ENCODE measurements around the gene RAPGEF5.

The RAPGEF5 gene

DNA sequence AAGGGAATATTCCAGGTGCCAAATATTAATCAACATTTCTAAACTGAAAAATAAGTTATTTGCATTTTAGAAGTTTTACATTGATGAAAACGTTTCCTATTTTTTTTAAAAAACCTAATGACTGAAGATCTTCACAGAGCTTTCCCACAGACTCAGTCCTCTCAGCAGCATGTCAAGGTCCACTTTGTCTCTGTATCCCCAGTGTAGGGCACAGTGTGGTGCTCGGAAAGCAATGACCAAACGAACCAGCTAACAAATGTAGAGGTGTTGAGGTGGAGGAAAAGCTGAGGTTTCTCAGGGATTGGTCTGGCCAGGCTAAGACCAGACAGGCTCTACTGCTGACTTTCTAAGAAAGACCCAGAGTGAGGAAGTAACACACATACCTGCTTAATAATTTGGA lies 209.1 kb downstream of the RAPGEF5 start:
- H3K27me3 ChIP-seq, result no peaks in the 10 kb centered on the region
- no peak for DNase-seq
- intact Hi-C loops (cut with DNase I; ENCODE audit: low total_unique reads), result no loop called here
- peaks cover 0 to 18% (median 0%) of the 10 kb centered on the region in 4 donors for H3K4me1 ChIP-seq
- H3K9me3 ChIP-seq, result no peaks in the 10 kb centered on the region
- H3K27ac ChIP-seq, result no peak overlapping the region
- TF ChIP-seq, protein P1, sequence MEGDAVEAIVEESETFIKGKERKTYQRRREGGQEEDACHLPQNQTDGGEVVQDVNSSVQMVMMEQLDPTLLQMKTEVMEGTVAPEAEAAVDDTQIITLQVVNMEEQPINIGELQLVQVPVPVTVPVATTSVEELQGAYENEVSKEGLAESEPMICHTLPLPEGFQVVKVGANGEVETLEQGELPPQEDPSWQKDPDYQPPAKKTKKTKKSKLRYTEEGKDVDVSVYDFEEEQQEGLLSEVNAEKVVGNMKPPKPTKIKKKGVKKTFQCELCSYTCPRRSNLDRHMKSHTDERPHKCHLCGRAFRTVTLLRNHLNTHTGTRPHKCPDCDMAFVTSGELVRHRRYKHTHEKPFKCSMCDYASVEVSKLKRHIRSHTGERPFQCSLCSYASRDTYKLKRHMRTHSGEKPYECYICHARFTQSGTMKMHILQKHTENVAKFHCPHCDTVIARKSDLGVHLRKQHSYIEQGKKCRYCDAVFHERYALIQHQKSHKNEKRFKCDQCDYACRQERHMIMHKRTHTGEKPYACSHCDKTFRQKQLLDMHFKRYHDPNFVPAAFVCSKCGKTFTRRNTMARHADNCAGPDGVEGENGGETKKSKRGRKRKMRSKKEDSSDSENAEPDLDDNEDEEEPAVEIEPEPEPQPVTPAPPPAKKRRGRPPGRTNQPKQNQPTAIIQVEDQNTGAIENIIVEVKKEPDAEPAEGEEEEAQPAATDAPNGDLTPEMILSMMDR (IDR thresholded peaks at IDR 0.05), result no peak
- H3K36me3 ChIP-seq, result peaks cover 23 to 44% (median 41%) of the 10 kb centered on the region in 3 donors
- H3K4me3 ChIP-seq, result no peak overlapping the region

DNA sequence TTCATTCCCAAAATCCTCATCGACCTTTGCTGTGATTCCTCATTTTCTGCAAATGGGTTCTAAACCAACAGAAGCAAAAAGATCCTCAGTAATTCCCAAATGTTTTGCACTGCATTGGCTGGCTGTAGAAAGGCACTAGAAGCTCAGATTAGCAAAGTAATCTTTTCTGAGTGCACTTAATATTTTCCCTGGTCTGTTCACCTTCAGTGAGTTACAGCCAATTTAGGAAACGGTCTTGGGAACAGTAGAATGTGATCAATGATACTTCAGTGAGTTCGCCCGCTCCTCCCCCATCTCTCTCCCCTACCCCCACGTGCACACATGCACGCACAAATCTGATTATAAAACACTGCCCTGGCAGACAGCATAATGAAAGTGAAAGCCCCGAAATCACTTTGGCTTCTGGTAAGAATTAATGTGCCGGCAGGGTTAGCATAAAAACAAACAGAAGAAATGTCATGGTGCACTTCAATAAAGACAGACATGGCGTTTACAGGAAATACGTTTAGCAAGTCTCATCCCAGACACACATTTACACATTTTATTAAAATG lies 209.9 kb downstream of the RAPGEF5 start:
- Histone ChIP-seq H3K27ac (no peak overlapping the region), H3K4me3 (no peak overlapping the region), H3K27me3 (no peaks in the 10 kb centered on the region), H3K4me1 (peaks cover 0 to 18% (median 0%) of the 10 kb centered on the region in 4 donors), H3K36me3 (peaks cover 23 to 41% (median 41%) of the 10 kb centered on the region in 3 donors), H3K9me3 (no peaks in the 10 kb centered on the region)
- DNase-seq, result no peak
- TF ChIP-seq, protein P1 (IDR thresholded peaks at IDR 0.05), result no peak
- intact Hi-C loops (cut with DNase I; ENCODE audit: low total_unique reads), result no loop called here

DNA sequence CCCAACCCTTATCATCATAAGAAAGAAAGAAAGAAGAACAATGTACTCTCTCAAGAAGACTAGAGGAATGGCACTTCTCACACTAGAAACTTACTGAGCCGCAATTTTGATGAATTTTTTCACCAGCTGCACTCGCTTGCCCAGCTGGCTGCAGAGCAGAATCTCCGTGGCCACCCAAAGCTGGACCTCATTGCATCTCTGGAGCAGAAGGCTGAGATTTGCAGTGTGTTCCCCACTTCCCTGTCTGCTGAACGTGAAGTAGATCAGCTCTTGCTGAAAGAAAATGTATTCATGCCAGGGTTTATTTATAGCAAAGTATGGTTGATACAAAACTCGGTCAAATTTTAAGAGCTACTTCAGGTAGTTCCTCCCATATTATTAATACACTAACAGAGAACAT lies 212.0 kb downstream of the RAPGEF5 start:
- DNase-seq, result no peak
- intact Hi-C loops (cut with DNase I; ENCODE audit: low total_unique reads), result no loop called here
- Histone ChIP-seq H3K27ac (no peak overlapping the region), H3K4me3 (no peak overlapping the region), H3K4me1 (peaks cover 0 to 18% (median 0%) of the 10 kb centered on the region in 4 donors), H3K27me3 (no peaks in the 10 kb centered on the region), H3K9me3 (no peaks in the 10 kb centered on the region), H3K36me3 (peaks cover 32 to 52% (median 48%) of the 10 kb centered on the region in 3 donors)
- TF ChIP-seq, protein P1 (IDR thresholded peaks at IDR 0.05), result no peak

DNA sequence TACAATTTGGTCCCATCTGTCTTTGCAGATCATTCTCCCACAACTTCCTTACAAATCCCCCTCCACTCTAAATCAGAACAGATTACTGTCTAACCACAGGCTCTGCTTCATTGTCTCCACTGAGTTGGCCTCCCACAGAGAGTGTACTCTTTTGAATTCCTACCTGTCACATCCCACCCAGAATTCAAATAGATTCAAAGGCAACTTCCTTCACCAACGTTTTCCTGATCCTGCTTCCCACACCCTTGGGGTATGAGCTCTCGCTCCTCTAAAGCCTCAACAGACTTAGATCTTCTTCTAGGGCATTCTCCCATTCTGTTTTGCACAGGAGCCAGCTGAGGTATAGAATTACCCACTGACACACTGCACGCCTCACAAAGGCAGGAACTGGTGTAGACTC lies 213.5 kb downstream of the RAPGEF5 start:
- intact Hi-C loops (cut with DNase I; ENCODE audit: low total_unique reads), result no loop called here
- no peak for DNase-seq
- H3K4me1 ChIP-seq, result peaks cover 0 to 18% (median 0%) of the 10 kb centered on the region in 4 donors
- no peak overlapping the region for H3K4me3 ChIP-seq
- no peaks in the 10 kb centered on the region for H3K9me3 ChIP-seq
- H3K27ac ChIP-seq, result no peak overlapping the region
- no peaks in the 10 kb centered on the region for H3K27me3 ChIP-seq
- H3K36me3 ChIP-seq, result peaks cover 47 to 54% (median 49%) of the 10 kb centered on the region in 3 donors
- TF ChIP-seq, protein P1 (IDR thresholded peaks at IDR 0.05), result no peak

DNA sequence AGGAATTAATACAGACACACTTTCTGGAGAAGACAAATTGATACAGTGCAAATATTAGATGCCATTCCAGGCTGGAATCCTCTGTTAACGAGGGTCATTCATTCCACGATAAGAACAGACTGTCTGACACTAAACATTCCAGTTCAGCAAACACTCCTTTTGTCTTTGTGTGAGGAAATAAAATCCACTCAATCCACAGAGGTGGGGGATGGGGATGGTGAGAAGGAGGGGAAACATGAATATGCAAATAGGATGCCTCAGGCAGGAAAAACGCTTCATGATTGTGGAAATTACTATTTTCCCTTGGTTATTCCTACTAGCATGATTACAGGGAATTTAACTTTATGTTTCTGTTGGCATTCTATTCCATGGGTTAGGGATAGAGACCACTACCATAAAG lies 214.4 kb downstream of the RAPGEF5 start:
- intact Hi-C loops (cut with DNase I; ENCODE audit: low total_unique reads), result no loop called here
- Histone ChIP-seq H3K4me1 (peaks cover 0 to 13% (median 0%) of the 10 kb centered on the region in 4 donors), H3K27me3 (no peaks in the 10 kb centered on the region), H3K9me3 (no peaks in the 10 kb centered on the region), H3K4me3 (no peak overlapping the region), H3K36me3 (peaks cover 52 to 55% (median 54%) of the 10 kb centered on the region in 3 donors), H3K27ac (no peak overlapping the region)
- DNase-seq, result no peak
- TF ChIP-seq, protein P1 (IDR thresholded peaks at IDR 0.05), result no peak

All from tibial artery (tissue), 4 donors.